ENCODE measurements around the gene PRKCA.

Gene PRKCA

GRCh38 chr17:66381701-66382362, 79.4 kb downstream of the PRKCA start:
- TF ChIP-seq GABPA (IDR thresholded peaks at IDR 0.05; ENCODE audit: low read depth) (no peak), REST (IDR thresholded peaks at IDR 0.05; ENCODE audit: insufficient replicate concordance, low read depth) (no peak), SPI1 (IDR thresholded peaks at IDR 0.05; ENCODE audit: borderline replicate concordance, low read depth) (no peak), POLR2AphosphoS5 (IDR thresholded peaks at IDR 0.05; ENCODE audit: low read depth) (no peak), CTCF (IDR thresholded peaks at IDR 0.05; ENCODE audit: insufficient read depth, low read length) (no peak)
- DNase-seq (ENCODE audit: low read depth in 1 of 2, low spot score in 1 of 2): no peak
- Histone ChIP-seq H3K27ac (replicated peaks) (no peak overlapping the region), H3K4me3 (replicated peaks; ENCODE audit: insufficient read depth, low read length) (no peak overlapping the region), H3K27me3 (ENCODE audit: insufficient read depth, poor library complexity, severe bottlenecking) (no peaks in the 10 kb centered on the region)

GRCh38 chr17:66383333-66383732, 80.9 kb downstream of the PRKCA start:
- TF ChIP-seq REST (IDR thresholded peaks at IDR 0.05; ENCODE audit: insufficient replicate concordance, low read depth) (no peak), SPI1 (IDR thresholded peaks at IDR 0.05; ENCODE audit: borderline replicate concordance, low read depth) (no peak), CTCF (IDR thresholded peaks at IDR 0.05; ENCODE audit: insufficient read depth, low read length) (no peak)
- no peak for DNase-seq (ENCODE audit: low read depth in 1 of 2, low spot score in 1 of 2)
- Histone ChIP-seq H3K27me3 (ENCODE audit: insufficient read depth, poor library complexity, severe bottlenecking) (no peaks in the 10 kb centered on the region), H3K4me3 (replicated peaks; ENCODE audit: insufficient read depth, low read length) (no peak overlapping the region), H3K27ac (replicated peaks) (no peak overlapping the region)

- Histone ChIP-seq H3K27me3 (ENCODE audit: insufficient read depth, poor library complexity, severe bottlenecking) (no peaks in the 10 kb centered on the region), H3K27ac (replicated peaks) (no peak overlapping the region)
- no peak for DNase-seq (ENCODE audit: low read depth in 1 of 2, low spot score in 1 of 2)
These were observed 84.3 kb downstream of the PRKCA start for GRCh38 chr17:66386498-66387351.

More at GRCh38 chr17:66386498-66387351, 84.3 kb downstream of the PRKCA start:
- TF ChIP-seq CTCF (IDR thresholded peaks at IDR 0.05; ENCODE audit: insufficient read depth, low read length): no peak
- TF ChIP-seq POLR2AphosphoS5 (IDR thresholded peaks at IDR 0.05; ENCODE audit: low read depth): no peak
- TF ChIP-seq REST (IDR thresholded peaks at IDR 0.05; ENCODE audit: insufficient replicate concordance, low read depth): no peak
- TF ChIP-seq GABPA (IDR thresholded peaks at IDR 0.05; ENCODE audit: low read depth): no peak
- no peak for TF ChIP-seq SPI1 (IDR thresholded peaks at IDR 0.05; ENCODE audit: borderline replicate concordance, low read depth)
- no peak overlapping the region for H3K4me3 ChIP-seq (replicated peaks; ENCODE audit: insufficient read depth, low read length)

Measured in HL-60 (cell line).